GM18499 (cell line): ENCODE data around the gene NOP58.
"Not testable (repeated sequence)": the region's sequence is repeated elsewhere in the genome, so short reads cannot be mapped to it uniquely, and the experiment has no call there.

Experiments
- ATAC-seq: cut with Tn5 transposase; IDR thresholded peaks from one replicate; pipeline ENCODE4 v1.9.1; 2021; ENCODE audit warnings: moderate number of reproducible peaks; ENCODE audit not compliant: insufficient read depth, unreplicated experiment

Gene NOP58

DNA sequence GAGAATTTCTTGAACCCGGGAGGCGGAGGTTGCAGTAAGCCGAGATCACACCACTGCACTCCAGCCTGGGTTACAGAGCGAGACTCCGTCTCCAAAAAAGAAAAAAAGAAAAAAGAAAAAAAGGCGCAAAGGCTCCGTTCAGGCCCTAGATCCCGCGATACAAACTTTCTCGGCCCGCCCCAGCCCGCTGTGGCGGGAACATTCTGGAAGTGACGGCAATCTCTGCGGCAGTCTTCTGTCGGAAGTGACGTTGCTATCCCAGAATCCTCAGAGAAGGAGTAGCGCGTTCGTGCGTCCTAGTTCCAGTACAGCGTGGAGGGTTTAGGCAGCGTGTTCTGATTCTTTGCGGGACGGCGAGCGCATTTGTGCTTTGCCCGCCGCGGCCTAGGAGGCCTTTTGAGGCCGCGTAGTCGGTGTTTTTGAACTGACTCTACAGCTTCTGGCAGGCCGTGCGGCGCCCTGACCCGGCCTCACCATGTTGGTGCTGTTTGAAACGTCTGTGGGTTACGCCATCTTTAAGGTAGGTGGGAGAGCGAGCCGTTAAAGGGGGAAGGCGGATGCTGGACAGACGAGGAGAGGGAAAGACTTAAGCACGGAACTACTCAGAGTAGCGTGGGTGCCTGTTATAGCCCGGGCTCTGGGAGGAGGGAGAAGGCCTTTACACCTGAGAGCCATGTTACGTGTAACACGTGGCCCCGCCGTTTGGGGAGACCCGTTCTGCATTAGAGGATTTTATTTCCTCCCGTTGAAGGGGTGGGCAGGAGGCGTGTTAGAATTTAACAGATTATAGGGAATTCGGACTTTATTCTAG is at the start of gene NOP58:
TSS of gene NOP58 (plus strand) at position 297 of the 811 bp plus-strand sequence. CDS start at position 476, 179 bp downstream.
- ATAC-seq, result peak; percentile 64

DNA sequence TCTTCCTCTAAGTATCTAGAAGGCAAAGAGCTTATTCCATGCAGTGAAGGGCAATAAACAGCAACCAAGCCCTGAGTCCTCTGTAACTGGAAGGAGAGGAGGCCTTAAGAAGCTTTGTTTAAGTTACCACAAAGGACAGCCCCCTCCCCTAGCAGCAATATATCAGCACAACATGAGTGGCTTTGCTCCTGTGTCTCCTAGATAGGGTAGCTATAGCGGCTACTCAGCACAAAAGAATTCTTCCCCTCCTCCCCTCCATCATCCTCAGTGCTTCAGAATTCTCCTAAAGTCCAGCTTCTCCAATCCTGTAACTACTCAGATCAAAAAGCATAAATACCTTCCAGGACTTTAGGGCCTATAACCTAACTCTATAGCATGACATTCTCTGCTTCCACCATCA is 43.7 kb upstream of the NOP58 start:
- ATAC-seq, result no peak

DNA sequence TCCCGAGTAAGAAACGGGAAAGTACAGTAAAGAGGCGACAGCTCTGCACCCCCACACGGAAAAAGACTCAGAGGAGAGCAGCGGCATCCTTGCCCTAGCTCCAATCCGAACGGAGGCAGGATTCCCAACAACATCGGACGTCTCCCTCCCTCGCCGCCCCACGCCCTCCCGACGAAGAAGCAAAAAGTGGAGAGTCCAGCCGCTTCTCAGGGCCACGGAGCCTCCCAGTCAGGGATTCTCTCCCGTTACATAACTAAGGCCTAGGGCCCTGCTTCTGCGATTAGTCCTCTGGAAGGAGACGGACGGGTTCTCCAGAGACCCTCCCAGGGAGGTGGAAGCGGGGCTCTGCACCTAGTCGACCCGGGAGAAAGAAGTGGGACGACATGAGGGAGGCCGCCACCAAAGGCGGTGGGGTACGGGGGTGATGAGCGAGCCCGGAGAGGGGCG is 27.8 kb upstream of the NOP58 start:
- ATAC-seq, result no peak

DNA sequence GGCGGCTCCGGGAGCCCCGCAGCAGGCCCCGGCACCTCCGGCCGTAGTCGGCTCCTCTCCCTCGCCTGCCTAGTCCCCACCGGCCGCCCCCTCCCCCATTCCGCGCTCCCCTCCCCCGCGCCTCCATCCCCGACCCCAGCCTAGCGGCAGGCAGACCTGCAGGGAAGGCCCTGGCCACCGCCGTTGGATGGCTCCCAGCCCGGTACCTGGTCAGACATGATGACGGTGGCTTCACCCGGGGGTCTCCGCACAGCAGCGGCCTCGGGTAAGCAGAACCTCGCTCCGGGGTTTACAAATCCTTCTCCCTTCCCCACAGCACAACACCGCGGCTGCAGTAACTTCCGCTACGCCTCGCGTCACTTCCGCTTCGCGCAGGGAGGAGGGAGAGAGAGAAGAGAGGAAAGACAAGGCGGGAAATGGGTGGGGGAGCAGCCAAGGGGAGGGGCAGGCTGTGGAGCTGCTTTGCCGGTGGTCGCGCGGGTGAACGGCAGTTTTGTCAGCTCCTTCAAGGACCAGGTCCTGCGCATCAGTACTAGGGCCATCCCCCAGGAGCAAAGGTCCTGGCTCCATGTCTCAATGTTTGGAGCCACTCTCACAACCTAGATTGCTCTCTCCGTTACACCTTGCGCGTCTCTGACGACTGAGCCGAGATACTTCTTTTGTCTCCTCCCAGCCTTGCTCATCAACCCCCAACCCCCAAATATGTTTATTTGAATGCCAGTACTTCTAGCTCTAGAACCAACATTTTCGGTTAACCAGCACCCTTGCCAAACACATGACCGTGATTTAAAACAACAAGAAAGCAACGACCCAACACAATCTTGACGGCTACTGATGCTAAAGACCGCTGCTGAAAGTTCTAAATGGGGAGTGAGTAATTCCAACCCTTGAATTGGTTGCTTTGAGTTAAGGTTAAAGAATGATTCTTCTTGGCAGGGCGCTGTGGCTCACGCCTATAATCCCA is 27.0 kb upstream of the NOP58 start, which contains the start of gene SUMO1:
TSS of gene SUMO1 (minus strand) at position 364 of the 964 bp plus-strand sequence. CDS start at position 218, 146 bp downstream.
- ATAC-seq, result peak; percentile 71

- not testable (repeated sequence) for ATAC-seq
Observed at GRCh38 chr2:202247710-202248109, 17.9 kb upstream of the NOP58 start.

- no peak for ATAC-seq
Observed at GRCh38 chr2:202249521-202250253, 15.9 kb upstream of the NOP58 start.

- no peak for ATAC-seq
Observed at GRCh38 chr2:202251494-202251893, 14.1 kb upstream of the NOP58 start.

- no peak for ATAC-seq
Observed at GRCh38 chr2:202261531-202261930, 4.0 kb upstream of the NOP58 start.

DNA sequence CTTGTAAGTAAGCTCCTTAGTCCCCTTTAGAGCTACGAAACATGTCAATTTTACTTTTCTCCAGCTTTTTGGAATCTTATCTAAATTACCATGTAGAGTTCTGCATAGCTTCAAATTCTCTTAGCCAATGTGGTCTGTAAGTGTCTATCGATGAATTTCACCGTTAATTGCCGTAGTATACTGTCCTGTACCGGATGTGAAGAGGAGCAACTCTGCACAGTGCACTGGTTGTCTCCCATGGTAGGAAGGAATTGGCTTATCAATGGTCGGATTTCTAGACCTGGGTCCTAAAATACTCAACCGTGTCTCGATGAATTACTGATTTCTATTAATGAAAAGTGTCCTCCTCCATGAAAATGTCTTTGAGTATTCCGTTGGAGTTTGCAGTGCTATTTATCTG is 1.9 kb downstream of the NOP58 start:
- no peak for ATAC-seq

DNA sequence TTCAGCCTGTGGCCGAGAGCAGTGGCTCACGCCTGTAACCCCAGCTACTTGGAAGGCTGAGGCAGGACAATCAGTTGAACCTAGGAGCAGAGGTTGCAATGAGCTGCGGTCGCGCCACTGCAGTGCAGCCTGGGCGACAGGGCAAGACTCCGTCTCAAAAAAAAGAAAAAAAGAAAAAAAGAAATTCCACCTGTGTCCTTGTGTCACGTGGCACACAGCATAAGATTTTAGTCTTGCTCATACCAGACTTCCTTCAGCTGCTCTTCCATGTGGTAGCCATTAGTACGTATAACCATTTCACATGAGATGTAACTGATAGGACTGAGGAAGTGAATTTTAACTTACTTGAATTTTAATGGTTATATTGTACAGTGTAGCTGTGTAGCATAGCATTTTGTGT is 4.0 kb downstream of the NOP58 start:
- no peak for ATAC-seq

GRCh38 chr2:202270487-202270886 is 4.9 kb downstream of the NOP58 start:
- ATAC-seq, result no peak

DNA sequence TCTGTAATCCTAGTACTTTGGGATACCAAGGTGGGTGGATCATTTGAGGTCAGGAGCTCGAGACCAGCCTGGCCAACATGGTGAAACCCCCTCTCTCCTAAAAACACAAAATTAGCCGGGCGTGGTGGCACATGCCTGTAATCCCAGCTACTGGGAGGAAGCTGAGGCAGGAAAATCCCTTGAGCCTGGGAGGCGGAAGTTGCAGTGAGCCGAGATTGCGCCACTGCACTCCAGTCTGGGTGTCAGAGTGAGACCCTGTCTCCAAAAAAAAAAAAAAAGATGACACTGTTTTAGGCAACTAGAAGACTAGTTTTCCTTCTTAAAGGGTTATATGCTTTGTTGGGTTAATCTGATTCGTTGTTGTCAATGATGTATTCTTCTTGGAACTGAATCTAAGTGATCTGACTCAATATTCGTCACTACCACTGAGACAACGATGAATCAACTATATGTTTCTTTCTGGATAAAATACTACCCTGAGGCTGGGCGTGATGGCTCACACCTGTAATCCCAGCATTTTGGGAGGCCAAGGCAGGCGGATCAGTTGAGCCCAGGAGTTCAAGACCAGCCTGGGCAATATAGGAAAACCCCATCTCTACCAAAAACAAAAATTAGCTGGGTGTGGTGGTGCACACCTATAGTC is 10.6 kb downstream of the NOP58 start:
- not testable (repeated sequence) for ATAC-seq

GRCh38 chr2:202278036-202278760 is 12.6 kb downstream of the NOP58 start:
- ATAC-seq, result no peak

DNA sequence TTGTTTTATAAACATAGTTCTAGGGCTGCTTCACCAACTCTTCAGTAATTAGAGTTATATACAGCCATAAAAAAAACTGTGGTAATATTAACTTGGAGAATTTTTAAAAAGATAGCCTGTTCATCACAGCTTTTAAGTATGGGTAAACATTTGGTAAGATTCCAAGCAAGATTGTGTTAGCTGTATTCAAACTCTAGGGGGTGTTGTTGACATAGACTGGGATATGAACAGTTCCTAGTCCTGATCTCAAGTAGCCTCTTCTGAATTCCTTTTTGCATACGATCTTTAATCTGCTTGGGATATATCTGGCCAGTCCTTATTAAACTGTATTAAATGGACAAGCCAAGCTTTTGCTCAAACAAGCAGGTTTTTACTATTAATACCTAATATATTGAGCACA is 13.4 kb downstream of the NOP58 start:
- no peak for ATAC-seq

- ATAC-seq, result no peak
Observed at GRCh38 chr2:202286595-202286994, 21.0 kb downstream of the NOP58 start.

DNA sequence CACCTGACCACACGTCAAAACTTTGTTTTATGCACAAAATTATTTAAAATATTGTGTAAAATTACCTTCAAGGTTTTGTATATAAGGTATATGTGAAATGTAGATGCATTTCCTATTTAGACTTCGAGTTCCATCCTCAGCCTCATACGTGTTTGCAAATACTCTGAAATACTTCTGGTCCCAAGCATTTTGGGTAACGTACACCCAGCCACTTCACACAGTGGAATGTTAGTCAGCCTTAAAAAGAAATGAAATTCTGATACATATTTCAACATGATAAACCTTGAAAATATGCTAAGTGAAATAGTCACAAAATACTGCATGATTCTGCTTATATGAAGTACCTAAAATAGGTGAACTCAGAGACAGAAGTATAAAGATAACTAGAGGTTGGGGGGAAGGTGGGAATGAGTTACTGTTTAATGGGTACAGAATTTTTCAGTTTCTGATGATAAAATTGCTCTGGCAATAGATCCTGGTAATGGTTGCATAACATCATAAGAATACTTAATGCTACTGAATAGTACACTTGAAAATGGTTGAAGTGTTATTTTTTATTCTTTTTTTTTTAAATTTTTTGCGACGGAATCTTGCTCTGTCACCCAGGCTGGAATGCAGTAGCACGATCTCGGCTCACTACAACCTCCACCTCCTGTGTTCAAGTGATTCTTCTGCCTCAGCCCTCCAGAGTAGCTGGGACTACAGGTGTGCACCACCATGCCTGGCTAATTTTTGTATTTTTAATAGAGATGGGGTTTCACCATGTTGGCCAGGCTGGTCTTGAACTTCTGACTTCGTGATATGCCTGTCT is 24.0 kb downstream of the NOP58 start:
- no peak for ATAC-seq

DNA sequence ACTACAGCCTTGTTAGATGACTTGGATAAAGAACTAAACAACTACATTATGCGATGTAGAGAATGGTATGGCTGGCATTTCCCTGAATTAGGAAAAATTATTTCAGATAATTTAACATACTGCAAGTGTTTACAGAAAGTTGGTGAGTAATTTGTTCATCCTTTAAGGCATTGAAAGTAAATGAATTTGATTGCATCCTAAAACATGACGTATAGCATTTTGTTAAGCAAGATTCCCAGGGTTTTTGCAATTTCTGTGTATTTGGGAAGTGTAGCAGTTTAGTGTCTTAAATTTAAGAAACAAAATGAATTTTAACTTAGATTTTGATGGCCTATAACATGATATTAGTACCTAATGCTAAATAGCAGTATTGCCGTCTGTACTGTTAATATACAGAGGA is 24.8 kb downstream of the NOP58 start:
- no peak for ATAC-seq

GRCh38 chr2:202290970-202291369 is 25.4 kb downstream of the NOP58 start:
- ATAC-seq, result no peak
